ENCODE results near the gene NSFL1C. TPM values are rescaled to one million over a fixed set of nuclear protein-coding genes. Genes with fewer than 3 reads are reported as not detected.

The NSFL1C gene
- total and polyA plus RNA-seq, 9 of the 15 experiments (the other 6 are each of a cell fraction or from before 2014, with no cell fraction given), result 20.8 to 119 (median 47.0) TPM

DNA sequence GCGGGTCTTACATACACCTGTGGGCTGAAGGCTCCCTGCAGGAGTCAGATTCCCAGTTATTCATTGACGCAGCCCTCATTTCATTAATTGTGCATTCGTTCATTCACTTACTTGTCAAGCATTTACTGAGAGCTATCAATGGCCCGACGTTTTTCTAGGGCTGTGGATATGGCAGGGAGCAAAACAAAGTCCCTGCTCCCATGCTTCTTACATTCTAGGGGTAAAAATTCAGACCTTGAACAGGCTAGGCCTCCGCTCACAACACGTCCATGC is 369 bp upstream of the NSFL1C start (continued):
- TF ChIP-seq, protein P1, sequence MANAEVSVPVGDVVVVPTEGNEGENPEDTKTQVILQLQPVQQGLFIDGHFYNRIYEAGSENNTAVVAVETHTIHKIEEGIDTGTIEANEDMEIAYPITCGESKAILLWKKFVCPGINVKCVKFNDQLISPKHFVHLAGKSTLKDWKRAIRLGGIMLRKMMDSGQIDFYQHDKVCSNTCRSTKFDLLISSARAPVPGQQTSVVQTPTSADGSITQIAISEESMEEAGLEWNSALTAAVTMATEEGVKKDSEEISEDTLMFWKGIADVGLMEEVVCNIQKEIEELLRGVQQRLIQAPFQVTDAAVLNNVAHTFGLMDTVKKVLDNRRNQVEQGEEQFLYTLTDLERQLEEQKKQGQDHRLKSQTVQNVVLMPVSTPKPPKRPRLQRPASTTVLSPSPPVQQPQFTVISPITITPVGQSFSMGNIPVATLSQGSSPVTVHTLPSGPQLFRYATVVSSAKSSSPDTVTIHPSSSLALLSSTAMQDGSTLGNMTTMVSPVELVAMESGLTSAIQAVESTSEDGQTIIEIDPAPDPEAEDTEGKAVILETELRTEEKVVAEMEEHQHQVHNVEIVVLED (CRISPR knock-in tag; IDR thresholded peaks at IDR 0.05), result no peak
- TF ChIP-seq ZNF41 (CRISPR knock-in tag; conservative IDR thresholded peaks at IDR 0.05) (no peak), NFXL1 (CRISPR knock-in tag; IDR thresholded peaks at IDR 0.05) (no peak), ZC3H11A (IDR thresholded peaks at IDR 0.05; ENCODE audit: low read depth, low read length) (no peak), ILK (tag; IDR thresholded peaks at IDR 0.05; ENCODE audit: borderline replicate concordance, low read depth) (no peak), RNF2 (IDR thresholded peaks at IDR 0.05) (no peak), PCBP2 (IDR thresholded peaks at IDR 0.05; ENCODE audit: low read depth, low read length, poor library complexity, severe bottlenecking) (no peak), GTF2F1 (IDR thresholded peaks at IDR 0.05; ENCODE audit: low read depth, low read length) (0 out of 2 replicates have a peak, but pooled peaks have one; percentile 6), GABPA (tag; conservative IDR thresholded peaks at IDR 0.05; ENCODE audit: low read depth) (peak; percentile 72), CC2D1A (IDR thresholded peaks at IDR 0.05) (no peak), KLF1 (tag; IDR thresholded peaks at IDR 0.05) (no peak), FIP1L1 (IDR thresholded peaks at IDR 0.05; ENCODE audit: low read depth, low read length, poor library complexity, severe bottlenecking) (no peak), TBL1XR1 (IDR thresholded peaks at IDR 0.05; ENCODE audit: low read length in 2 of 2) (no peak), KDM5B (IDR thresholded peaks at IDR 0.05; ENCODE audit: insufficient replicate concordance, low read depth, low read length) (peak; percentile 51)
- TF ChIP-seq, protein P2, sequence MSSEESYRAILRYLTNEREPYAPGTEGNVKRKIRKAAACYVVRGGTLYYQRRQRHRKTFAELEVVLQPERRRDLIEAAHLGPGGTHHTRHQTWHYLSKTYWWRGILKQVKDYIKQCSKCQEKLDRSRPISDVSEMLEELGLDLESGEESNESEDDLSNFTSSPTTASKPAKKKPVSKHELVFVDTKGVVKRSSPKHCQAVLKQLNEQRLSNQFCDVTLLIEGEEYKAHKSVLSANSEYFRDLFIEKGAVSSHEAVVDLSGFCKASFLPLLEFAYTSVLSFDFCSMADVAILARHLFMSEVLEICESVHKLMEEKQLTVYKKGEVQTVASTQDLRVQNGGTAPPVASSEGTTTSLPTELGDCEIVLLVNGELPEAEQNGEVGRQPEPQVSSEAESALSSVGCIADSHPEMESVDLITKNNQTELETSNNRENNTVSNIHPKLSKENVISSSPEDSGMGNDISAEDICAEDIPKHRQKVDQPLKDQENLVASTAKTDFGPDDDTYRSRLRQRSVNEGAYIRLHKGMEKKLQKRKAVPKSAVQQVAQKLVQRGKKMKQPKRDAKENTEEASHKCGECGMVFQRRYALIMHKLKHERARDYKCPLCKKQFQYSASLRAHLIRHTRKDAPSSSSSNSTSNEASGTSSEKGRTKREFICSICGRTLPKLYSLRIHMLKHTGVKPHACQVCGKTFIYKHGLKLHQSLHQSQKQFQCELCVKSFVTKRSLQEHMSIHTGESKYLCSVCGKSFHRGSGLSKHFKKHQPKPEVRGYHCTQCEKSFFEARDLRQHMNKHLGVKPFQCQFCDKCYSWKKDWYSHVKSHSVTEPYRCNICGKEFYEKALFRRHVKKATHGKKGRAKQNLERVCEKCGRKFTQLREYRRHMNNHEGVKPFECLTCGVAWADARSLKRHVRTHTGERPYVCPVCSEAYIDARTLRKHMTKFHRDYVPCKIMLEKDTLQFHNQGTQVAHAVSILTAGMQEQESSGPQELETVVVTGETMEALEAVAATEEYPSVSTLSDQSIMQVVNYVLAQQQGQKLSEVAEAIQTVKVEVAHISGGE (CRISPR knock-in tag; IDR thresholded peaks at IDR 0.05), result peak in 1 of 3 experiments; percentile 98; a peak in 2 of 6 replicates
- TF ChIP-seq, protein P3, sequence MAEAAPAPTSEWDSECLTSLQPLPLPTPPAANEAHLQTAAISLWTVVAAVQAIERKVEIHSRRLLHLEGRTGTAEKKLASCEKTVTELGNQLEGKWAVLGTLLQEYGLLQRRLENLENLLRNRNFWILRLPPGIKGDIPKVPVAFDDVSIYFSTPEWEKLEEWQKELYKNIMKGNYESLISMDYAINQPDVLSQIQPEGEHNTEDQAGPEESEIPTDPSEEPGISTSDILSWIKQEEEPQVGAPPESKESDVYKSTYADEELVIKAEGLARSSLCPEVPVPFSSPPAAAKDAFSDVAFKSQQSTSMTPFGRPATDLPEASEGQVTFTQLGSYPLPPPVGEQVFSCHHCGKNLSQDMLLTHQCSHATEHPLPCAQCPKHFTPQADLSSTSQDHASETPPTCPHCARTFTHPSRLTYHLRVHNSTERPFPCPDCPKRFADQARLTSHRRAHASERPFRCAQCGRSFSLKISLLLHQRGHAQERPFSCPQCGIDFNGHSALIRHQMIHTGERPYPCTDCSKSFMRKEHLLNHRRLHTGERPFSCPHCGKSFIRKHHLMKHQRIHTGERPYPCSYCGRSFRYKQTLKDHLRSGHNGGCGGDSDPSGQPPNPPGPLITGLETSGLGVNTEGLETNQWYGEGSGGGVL (CRISPR knock-in tag; IDR thresholded peaks at IDR 0.05), result no peak
- TF ChIP-seq, protein P4, sequence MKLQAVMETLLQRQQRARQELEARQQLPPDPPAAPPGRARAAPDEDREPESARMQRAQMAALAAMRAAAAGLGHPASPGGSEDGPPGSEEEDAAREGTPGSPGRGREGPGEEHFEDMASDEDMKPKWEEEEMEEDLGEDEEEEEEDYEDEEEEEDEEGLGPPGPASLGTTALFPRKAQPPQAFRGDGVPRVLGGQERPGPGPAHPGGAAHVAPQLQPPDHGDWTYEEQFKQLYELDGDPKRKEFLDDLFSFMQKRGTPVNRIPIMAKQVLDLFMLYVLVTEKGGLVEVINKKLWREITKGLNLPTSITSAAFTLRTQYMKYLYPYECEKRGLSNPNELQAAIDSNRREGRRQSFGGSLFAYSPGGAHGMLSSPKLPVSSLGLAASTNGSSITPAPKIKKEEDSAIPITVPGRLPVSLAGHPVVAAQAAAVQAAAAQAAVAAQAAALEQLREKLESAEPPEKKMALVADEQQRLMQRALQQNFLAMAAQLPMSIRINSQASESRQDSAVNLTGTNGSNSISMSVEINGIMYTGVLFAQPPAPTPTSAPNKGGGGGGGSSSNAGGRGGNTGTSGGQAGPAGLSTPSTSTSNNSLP (IDR thresholded peaks at IDR 0.05; ENCODE audit: borderline replicate concordance, low read depth, low read length), result no peak
- TF ChIP-seq, protein P5, sequence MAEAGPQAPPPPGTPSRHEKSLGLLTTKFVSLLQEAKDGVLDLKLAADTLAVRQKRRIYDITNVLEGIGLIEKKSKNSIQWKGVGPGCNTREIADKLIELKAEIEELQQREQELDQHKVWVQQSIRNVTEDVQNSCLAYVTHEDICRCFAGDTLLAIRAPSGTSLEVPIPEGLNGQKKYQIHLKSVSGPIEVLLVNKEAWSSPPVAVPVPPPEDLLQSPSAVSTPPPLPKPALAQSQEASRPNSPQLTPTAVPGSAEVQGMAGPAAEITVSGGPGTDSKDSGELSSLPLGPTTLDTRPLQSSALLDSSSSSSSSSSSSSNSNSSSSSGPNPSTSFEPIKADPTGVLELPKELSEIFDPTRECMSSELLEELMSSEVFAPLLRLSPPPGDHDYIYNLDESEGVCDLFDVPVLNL (CRISPR knock-in tag; IDR thresholded peaks at IDR 0.05; ENCODE audit: low read depth), result no peak
